Ishikawa (cell line): ENCODE results near the gene F9.

Source experiments
- EP300 ChIP-seq: IDR thresholded peaks from 2 replicates; pipeline ENCODE4 v1.6.1; 2012; ENCODE audit warnings: borderline replicate concordance
- FOXM1 ChIP-seq: IDR thresholded peaks from 2 replicates; pipeline ENCODE4 v1.6.1; 2012; ENCODE audit warnings: low read depth, borderline replicate concordance
- RAD21 ChIP-seq: IDR thresholded peaks from 2 replicates; pipeline ENCODE4 v1.6.1; 2012; ENCODE audit warnings: low read depth
- TEAD4 ChIP-seq: IDR thresholded peaks from 2 replicates; pipeline ENCODE4 v1.6.1; 2012

- TF ChIP-seq EP300 (no peak), TEAD4 (no peak), FOXM1 (no peak), RAD21 (no peak)
Measured at GRCh38 chrX:139585613-139586012, 55.1 kb downstream of the F9 start.
